Ovary (tissue), 9 donors: ENCODE data around the gene MARK2. TPM values are rescaled to one million over a fixed set of nuclear protein-coding genes. Genes with fewer than 3 reads are reported as not detected.

Experiments
- DNase-seq, 5 donors: peaks; one replicate each; pipeline ENCODE4 v3.0.0-alpha.2; 2019 to 2020
- H3K27ac ChIP-seq, 2 donors: fragments of 200-600 bp; one replicate each; pipeline versions ENCODE4 v1.5.1 to v1.8.0; 2019 to 2022
- H3K27me3 ChIP-seq: fragments of 200-600 bp; one replicate; pipeline ENCODE4 v1.8.0; 2022
- H3K36me3 ChIP-seq: fragments of 200-600 bp; sonication (generic); one replicate; pipeline ENCODE4 v1.5.1; 2019
- H3K4me1 ChIP-seq: one replicate; pipeline ENCODE4 v1.8.1; 2013; ENCODE audit warnings: mild to moderate bottlenecking, moderate library complexity; ENCODE audit not compliant: insufficient read depth
- H3K4me3 ChIP-seq: fragments of 200-600 bp; sonication (generic); one replicate; pipeline ENCODE4 v1.5.1; 2017
- H3K9me3 ChIP-seq, 2 donors: fragments of 200-600 bp in 1 of 2; sonication (generic) in 1 of 2; one replicate each; pipeline versions ENCODE4 v1.5.1 to v1.8.1; 2013 to 2019; ENCODE audit warnings: mild to moderate bottlenecking in 1 of 2, moderate library complexity in 1 of 2
- EP300 ChIP-seq: sonication (generic); formaldehyde crosslinking; IDR thresholded peaks from one replicate; pipeline ENCODE4 v1.6.1; 2017; ENCODE audit warnings: antibody characterized with exemption
- POLR2A ChIP-seq: fragments of 450-650 bp; IDR thresholded peaks from one replicate; pipeline ENCODE4 v1.6.1; 2017; ENCODE audit warnings: antibody characterized with exemption, mild to moderate bottlenecking, moderate library complexity
- WGBS, 3 donors: extraction: QIAGEN DNeasy Blood & Tissue Kit in 1 of 3; methylation state at CpG; one replicate each; pipeline versions ENCODE4 v1.1.5 to v1.1.7; 2013 to 2017; 5-methylcytosine and 5-hydroxymethylcytosine counted together
- intact Hi-C, 4 donors: fragments of 100-400 bp; cut with DNase I; formaldehyde crosslinking; loops; one replicate each; pipeline versions ENCODE4 v1.11.0 to v1.15.1; 2022 to 2023
- polyA plus RNA-seq, 2 donors: library from polyadenylated mRNA; stranded (reverse); fragments of 200-250 nt in 1 of 2; fragments of 350-450 nt in 1 of 2; fragmentation: Illumina TruSeq in 1 of 2; extraction: RNeasy Lipid Tissue Mini Kit (QIAGEN cat#74804) in 1 of 2; gene quantifications; one replicate each; pipeline ENCODE4 v1.2.3, GENCODE V29; 2013 to 2014
- total RNA-seq, 7 donors: library from RNA; depleted of rRNA in 2 of 7; stranded (reverse); fragments of >200 nt in 2 of 7; fragmentation: NEBNext Ultra II Directional in 3 of 7; extraction: Animal tissue kit (Norgen Biotek cat#: 25700) in 3 of 7; gene quantifications; one replicate each; pipeline versions ENCODE4 v1.1.0 to v1.2.4, GENCODE V29; 2016 to 2023
- TF ChIP-seq, protein P1 (sequence below), 3 donors: fragments of 450-650 bp in 2 of 3; fragments of 200-600 bp in 1 of 3; IDR thresholded peaks; one replicate each; pipeline versions ENCODE4 v1.5.1 to v1.8.0; 2016 to 2022; ENCODE audit warnings: antibody characterized with exemption in 3 of 3, mild to moderate bottlenecking in 1 of 3
- donor health status: DM: no; HTN: no; CAD: no; lungs with moderate emphysema.
- donor health status: DM: no; HTN: no; CAD: no.
- donor health status: Bipolar disorder and iron deficiency.
- donor health status: DM: yes; HTN: yes; CAD: no.
- donor health status: DM: no; HTN: no; CAD: no.
- donor health status: DM: yes; HTN: yes; CAD: no.

The MARK2 gene
- total and polyA plus RNA-seq, 9 donors: 12.3 to 27.8 (median 25.8) TPM

DNA sequence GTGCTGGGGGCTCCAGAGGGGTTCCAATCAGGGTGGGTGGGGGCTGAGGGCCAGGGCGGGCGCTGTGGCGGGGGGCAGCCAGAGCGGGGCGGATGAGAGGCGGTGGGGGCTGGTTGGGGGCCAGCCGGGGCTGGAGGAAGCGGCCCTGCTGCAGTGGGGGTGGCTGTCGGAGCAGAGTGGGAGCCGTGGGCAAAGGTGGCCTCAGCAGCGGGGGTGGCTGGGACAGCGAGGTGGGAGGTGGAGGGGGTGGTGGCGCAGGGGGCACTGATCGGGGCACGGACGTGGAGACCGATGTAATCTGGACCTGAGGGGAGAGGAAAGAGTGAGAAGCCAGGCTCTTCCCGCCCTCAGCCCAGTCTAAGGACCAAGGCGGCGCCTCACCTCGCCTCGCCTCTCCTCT, 73.0 kb downstream of the MARK2 start:
- intact Hi-C loops: no loop called here
- Histone ChIP-seq H3K36me3 (no peaks in the 10 kb centered on the region), H3K4me1 (peaks cover 10% of the 10 kb centered on the region), H3K4me3 (no peak overlapping the region), H3K9me3 (no peaks in the 10 kb centered on the region), H3K27ac (no peak overlapping the region), H3K27me3 (no peaks in the 10 kb centered on the region)
- TF ChIP-seq, protein P1, sequence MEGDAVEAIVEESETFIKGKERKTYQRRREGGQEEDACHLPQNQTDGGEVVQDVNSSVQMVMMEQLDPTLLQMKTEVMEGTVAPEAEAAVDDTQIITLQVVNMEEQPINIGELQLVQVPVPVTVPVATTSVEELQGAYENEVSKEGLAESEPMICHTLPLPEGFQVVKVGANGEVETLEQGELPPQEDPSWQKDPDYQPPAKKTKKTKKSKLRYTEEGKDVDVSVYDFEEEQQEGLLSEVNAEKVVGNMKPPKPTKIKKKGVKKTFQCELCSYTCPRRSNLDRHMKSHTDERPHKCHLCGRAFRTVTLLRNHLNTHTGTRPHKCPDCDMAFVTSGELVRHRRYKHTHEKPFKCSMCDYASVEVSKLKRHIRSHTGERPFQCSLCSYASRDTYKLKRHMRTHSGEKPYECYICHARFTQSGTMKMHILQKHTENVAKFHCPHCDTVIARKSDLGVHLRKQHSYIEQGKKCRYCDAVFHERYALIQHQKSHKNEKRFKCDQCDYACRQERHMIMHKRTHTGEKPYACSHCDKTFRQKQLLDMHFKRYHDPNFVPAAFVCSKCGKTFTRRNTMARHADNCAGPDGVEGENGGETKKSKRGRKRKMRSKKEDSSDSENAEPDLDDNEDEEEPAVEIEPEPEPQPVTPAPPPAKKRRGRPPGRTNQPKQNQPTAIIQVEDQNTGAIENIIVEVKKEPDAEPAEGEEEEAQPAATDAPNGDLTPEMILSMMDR (IDR thresholded peaks at IDR 0.05): no peak
- no peak for TF ChIP-seq POLR2A
- no peak for TF ChIP-seq EP300
- WGBS, 3 donors: 83 to 91% (median 88%) methylated on average over 21 to 22 of the region's 22 CpGs
- no peak for DNase-seq

DNA sequence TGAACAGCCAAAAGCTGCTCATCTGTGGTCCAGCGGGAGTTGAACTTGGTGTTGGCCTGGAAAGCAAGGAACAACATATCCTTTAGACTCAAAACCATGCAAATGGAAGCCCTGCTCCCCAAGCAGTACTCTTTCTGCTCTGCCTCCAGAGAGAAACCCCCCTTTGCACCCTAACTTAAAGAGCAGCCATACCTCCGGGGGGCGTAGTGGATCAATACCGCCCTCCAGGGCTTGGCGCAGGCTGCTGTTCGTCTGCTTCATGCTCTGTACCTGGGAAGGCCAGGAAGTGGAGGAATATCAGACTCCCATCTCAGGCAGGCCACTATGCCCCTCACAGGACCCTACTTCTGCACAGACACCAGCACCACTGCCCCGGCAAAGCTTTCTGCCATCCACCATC, 73.8 kb downstream of the MARK2 start:
- H3K9me3 ChIP-seq: no peaks in the 10 kb centered on the region
- WGBS, 3 donors: 84 to 96% (median 89%) methylated on average over 7 of the region's 7 CpGs
- H3K4me1 ChIP-seq: peaks cover 12% of the 10 kb centered on the region
- H3K4me3 ChIP-seq: no peak overlapping the region
- TF ChIP-seq, protein P1 (IDR thresholded peaks at IDR 0.05): no peak
- TF ChIP-seq EP300 (no peak), POLR2A (no peak)
- no peaks in the 10 kb centered on the region for H3K36me3 ChIP-seq
- no peak overlapping the region for H3K27ac ChIP-seq
- intact Hi-C loops: no loop called here
- no peaks in the 10 kb centered on the region for H3K27me3 ChIP-seq
- DNase-seq: no peak

DNA sequence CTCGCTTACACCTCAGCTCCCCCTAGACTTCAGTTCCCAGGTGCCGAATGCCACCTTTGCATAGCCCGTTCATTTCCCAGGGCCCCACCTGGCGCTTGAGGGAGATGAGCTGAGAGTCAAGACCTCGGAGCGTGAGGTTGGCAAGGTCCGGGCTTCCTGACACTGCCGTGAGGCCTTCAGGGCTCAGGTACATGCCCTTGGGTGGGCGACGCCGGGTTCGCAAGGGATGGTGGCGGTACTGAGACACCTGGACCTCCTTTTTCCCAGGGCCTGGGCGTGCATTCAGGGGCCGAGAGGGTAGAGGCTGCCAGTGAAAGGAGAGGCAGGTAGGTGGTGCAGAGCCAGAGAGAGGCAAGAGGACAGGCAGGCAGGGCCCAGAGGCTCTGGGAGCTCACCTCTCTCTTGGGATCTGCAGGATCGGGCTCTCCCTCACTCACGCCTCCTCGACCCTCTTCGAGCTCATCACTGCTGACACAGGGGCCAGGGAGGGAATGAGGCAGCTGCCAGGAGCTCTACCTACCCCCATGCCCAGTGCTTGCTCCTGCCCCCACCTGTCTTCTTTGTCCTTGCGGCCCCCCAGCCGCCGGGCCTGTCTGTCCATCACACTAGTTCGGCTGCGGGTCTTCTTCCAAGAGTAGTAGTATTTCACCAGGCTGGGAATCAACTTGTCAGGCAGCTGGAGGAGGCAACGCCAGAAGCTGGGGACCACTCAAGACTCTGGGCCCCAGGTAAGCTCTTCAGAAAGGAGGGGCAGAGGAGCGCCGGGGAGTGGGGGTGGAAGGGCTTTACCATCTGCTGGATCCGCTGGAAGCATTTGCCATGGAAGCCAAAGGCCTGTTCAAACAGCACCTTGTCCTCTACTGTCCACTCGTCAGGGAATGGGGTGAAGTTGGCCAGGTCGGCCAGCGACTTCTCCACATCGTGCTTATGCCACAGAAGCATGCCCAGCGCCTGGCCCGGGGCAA, 75.2 kb downstream of the MARK2 start:
- Histone ChIP-seq H3K4me3 (no peak overlapping the region), H3K4me1 (peaks cover 10% of the 10 kb centered on the region), H3K27me3 (no peaks in the 10 kb centered on the region), H3K27ac (no peak overlapping the region), H3K9me3 (no peaks in the 10 kb centered on the region), H3K36me3 (no peaks in the 10 kb centered on the region)
- WGBS, 3 donors: 88 to 90% (median 90%) methylated on average over 34 of the region's 34 CpGs
- intact Hi-C loops: no loop called here
- TF ChIP-seq, protein P1 (IDR thresholded peaks at IDR 0.05): no peak
- no peak for TF ChIP-seq POLR2A
- TF ChIP-seq EP300: no peak
- DNase-seq: no peak

DNA sequence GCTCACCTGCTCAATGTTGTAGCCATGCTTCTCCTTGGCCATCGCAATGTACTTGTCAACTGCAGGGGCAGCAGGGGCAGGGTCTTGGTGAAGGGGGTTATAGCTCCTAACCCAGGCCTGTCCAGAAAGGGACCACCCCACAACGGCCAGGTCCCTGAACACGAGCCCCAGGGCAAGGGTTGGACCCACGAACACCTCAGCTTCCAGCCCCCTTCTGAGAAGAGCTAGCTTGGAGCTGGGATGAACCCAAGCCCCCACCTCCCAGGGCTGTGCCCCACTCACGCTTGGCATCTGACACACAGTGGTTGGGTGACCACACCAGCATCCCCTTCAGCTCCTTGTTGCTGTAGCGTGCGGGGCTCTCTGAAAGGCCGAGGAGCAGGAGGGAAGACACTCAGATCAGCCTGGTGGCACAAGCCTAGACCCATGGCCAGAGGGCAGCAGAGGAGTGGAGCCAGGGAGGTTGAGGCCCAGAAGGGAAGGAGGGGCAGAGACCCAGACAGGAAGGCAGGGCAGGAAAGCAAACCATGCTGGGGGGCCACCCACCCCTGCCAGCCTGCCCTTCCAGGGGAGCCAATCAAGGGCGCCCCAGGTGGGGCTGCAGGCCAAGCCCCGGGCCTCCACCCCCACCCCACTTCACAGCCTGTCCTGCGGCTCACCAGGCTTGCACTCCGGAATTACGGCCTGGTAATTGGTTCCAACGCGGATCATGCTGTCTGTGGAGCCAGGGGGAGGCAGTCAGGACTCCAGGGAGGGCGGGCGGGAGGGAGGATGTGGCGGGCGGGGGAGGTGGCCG, 76.2 kb downstream of the MARK2 start:
- Histone ChIP-seq H3K4me1 (peaks cover 12% of the 10 kb centered on the region), H3K27ac (no peak overlapping the region), H3K4me3 (no peak overlapping the region), H3K36me3 (no peaks in the 10 kb centered on the region), H3K9me3 (no peaks in the 10 kb centered on the region), H3K27me3 (no peaks in the 10 kb centered on the region)
- WGBS, 3 donors: 57 to 60% (median 57%) methylated on average over 20 of the region's 20 CpGs
- no peak for DNase-seq
- TF ChIP-seq, protein P1 (IDR thresholded peaks at IDR 0.05): no peak
- intact Hi-C loops: no loop called here
